GM10248 (cell line): ENCODE results near the gene ZMYND10.

Source experiments
- CTCF ChIA-PET: fragments of 300-600 bp; sonication (Branson Sonifier 250); formaldehyde crosslinking; extraction: SDS; loops from one replicate; lab custom pipeline; 2021; ENCODE audit warnings: antibody characterized with exemption; lab: Yijun Ruan, JAX
- POLR2A ChIA-PET: fragments of 350-650 bp; sonication (Branson Sonifier 250); formaldehyde crosslinking; extraction: SDS; loops from one replicate; lab custom pipeline; 2020; ENCODE audit warnings: antibody characterized with exemption; lab: Yijun Ruan, JAX
- DNase-seq: peaks from one replicate; pipeline ENCODE4 v3.0.0; 2012; ENCODE audit errors: extremely low spot score
- TF ChIP-seq, protein P1 (sequence below): IDR thresholded peaks from 2 replicates; pipeline ENCODE4 v1.5.1; 2012; ENCODE audit warnings: mild to moderate bottlenecking, low read depth; ENCODE audit errors: extremely low read depth, missing control alignments, control extremely low read depth

Gene ZMYND10

DNA sequence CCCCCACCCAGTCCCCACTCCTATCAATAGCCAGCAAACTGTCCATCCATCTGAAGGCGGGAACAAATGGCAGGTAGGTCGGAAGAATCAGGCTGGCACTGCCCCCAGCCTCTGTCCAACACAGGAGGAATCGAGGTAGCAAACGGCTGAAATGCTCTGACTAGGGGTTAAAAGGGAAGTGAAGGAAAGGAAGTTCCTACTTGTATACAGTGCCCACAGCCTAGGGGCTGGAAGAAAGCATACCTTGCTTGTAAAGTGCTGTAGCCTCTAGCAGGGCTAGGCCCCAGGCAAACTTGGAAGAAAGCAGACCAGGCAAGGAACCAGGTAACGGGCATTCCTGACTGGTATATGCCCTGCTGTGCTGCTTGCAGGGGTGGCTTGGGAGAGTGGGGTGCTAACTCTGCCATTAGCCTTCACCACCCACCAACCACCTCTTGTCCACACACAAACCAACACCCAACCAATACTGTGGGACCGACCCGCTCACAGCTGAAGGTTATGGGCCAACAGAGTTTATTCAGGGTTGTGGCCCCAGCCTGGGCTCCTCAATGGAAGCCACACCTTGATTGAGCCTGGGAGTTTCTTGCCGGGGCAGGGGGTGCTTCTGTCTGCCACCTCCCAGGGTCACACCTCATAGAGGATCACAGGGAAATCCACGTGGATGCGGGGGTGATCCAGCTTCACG is 19.9 kb downstream of the ZMYND10 start:
- POLR2A ChIA-PET, result interaction anchor here (0.6 kb wide), 1 partner anchor 62 kb away, joined by 5 read pairs; no protein-coding TSS in a partner anchor
- TF ChIP-seq, protein P1, sequence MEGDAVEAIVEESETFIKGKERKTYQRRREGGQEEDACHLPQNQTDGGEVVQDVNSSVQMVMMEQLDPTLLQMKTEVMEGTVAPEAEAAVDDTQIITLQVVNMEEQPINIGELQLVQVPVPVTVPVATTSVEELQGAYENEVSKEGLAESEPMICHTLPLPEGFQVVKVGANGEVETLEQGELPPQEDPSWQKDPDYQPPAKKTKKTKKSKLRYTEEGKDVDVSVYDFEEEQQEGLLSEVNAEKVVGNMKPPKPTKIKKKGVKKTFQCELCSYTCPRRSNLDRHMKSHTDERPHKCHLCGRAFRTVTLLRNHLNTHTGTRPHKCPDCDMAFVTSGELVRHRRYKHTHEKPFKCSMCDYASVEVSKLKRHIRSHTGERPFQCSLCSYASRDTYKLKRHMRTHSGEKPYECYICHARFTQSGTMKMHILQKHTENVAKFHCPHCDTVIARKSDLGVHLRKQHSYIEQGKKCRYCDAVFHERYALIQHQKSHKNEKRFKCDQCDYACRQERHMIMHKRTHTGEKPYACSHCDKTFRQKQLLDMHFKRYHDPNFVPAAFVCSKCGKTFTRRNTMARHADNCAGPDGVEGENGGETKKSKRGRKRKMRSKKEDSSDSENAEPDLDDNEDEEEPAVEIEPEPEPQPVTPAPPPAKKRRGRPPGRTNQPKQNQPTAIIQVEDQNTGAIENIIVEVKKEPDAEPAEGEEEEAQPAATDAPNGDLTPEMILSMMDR, result no peak
- CTCF ChIA-PET, result interaction anchor here (0.6 to 3.9 kb wide), 11 partner anchors 11 to 90 kb away, joined by 3 to 41 read pairs (median 5); partner anchors contain the start of genes GNAI2, HYAL3, LSMEM2 and NAA80
- no peak for DNase-seq

DNA sequence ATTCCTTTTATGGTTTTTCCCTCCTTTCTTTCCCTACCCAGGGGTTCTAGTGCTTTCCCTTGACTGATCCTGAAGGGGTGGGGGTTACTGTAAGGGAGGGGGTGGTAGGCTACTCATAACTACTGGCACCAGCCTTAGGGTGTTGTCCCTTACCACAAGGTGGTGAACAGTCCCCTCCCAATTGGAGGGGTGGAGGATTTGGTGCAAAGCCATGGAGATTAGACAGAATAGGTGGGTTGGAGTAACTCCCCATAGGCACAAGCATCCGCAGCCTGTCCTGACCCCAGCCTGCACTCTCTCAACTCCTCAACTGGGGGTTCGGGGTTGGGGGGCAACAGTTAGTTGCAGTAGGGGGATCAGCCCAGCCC is 20.4 kb downstream of the ZMYND10 start:
- no peak for DNase-seq
- POLR2A ChIA-PET, result no interaction called here
- CTCF ChIA-PET, result interaction anchor here (0.6 to 3.9 kb wide), 18 partner anchors 9 to 267 kb away, joined by 3 to 41 read pairs (median 4); partner anchors contain the start of genes GNAI2, HYAL3, NAA80 and RASSF1
- TF ChIP-seq, protein P1, result no peak

DNA sequence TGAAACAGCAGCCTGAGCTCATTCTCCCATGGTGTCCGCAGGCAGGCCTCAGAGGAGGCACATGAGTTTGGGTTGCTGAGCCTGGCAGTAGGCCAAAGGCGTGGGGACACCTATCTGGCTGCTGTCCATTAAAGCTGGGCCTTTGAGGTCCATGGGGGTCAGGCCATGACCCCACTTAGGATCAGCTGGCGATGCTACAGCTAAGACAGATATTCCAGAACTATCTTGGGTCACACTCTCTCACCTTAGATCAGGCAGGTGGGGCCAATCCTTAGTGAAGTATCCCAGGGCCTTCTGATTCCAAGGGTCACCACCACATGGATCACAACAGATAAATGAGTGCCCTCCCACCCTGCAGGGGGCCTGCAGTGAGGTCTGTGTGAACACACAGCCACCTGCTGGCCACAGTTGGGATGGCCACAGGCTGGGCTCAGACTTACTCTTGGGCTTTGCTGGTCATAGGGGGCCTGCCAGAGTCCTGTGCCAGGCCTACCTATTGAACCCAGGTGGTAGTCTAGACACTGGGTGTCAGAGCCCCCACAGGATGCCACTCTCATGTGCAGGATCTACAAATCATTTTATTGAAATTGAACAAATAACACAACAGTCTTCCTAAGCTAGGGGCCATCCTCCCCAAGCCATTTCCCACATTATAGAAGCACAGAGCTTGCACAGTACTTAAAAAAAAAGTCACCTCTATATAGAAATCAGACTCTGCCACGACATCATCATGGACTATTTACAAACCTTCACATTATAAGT is 21.0 kb downstream of the ZMYND10 start:
- peak; percentile 67 for DNase-seq
- POLR2A ChIA-PET, result interaction anchor here (0.8 to 0.9 kb wide), 2 partner anchors 10 to 13 kb away, joined by 3 read pairs; no protein-coding TSS in a partner anchor
- CTCF ChIA-PET, result interaction anchor here (0.6 to 3.9 kb wide), 24 partner anchors 8 to 267 kb away, joined by 3 to 41 read pairs (median 4); partner anchors contain the start of genes CYB561D2, GNAI2, HYAL3 and NAA80
- TF ChIP-seq, protein P1, result peak; percentile 90

DNA sequence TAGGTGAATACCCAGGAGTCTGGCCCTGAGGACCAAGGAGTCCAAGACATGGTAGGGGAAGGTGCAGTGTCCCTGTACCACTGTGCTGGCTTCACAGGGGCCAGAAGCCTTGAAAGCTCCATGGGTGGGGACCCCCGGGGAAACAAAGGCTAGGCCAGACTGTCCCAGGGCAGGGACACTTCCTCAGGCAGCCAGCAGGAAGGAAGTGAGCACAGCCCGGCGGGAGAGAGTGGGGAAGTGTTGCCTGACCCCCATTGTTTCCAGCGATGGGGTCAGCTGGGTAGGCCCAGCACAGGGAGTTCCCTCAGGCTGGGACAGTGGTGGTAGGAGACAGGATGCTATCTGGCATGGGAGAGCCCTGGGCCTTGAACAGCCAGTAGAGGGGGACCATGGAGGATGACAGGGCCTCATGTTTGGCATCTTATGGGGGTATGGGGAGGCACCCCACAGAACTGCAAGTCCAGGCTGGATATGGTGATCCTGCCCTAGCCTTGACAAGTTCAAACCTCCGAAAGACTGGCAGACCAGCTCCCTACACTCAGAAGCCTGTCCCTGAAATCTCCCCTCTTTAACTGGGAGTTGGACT is 21.8 kb downstream of the ZMYND10 start:
- ChIA-PET POLR2A (interaction anchor here (0.8 to 0.9 kb wide), 2 partner anchors 9 to 13 kb away, joined by 3 read pairs; no protein-coding TSS in a partner anchor), CTCF (interaction anchor here (0.8 to 3.9 kb wide), 17 partner anchors 9 to 130 kb away, joined by 3 to 41 read pairs (median 5); partner anchors contain the start of genes CYB561D2, HYAL3, NAA80 and NPRL2)
- no peak for DNase-seq
- TF ChIP-seq, protein P1, result no peak

DNA sequence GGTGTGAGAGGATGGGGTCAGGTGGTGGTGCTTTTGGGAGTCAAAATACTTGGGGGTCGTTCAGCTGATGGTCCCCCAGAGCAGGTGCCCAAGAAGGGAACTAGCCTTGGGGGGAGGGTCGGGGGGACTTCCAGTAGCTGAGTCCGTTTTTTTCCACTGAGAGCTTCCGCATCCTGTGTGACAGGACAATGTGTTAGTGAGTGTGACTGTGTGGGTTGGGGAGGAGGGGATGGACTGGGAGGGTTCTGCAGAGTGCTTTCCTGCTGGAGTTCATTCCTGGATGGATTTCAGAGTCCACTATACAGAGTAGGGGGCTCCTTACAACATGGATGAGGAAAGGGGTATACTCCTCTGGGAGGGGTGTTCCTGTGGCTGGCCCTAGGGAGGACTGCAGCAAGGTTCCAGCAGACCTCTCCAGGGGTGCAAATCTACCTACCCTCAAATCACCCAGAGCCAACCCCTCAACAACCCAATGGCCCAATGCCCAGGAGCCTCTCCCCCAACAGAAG is 22.4 kb downstream of the ZMYND10 start:
- no peak for DNase-seq
- TF ChIP-seq, protein P1, result no peak
- ChIA-PET CTCF (interaction anchor here (1.1 to 3.9 kb wide), 9 partner anchors 8 to 76 kb away, joined by 3 to 41 read pairs (median 5); partner anchors contain the start of genes HYAL3 and NAA80), POLR2A (no interaction called here)
